ENCODE measurements around the gene CAMKMT. TPM values are rescaled to one million over a fixed set of nuclear protein-coding genes. Genes with fewer than 3 reads are reported as not detected.

The CAMKMT gene
- total RNA-seq, 2 experiments from 2014 or later = 25.7 to 27.4 TPM

GRCh38 chr2:44548221-44549098 is 186.7 kb downstream of the CAMKMT start:
- POLR2A ChIA-PET = no interaction called here
- intact Hi-C loops (cut with micrococcal nuclease; ENCODE audit: unreplicated experiment) = no loop called here

GRCh38 chr2:44549099-44549471 is 187.3 kb downstream of the CAMKMT start:
- Histone ChIP-seq H3K4me3 (ENCODE audit: low read depth, low read length, poor library complexity, severe bottlenecking) (no peak overlapping the region), H3K36me3 (ENCODE audit: insufficient read depth, low read length) (no peaks in the 10 kb centered on the region), H2AFZ (ENCODE audit: low read length) (no peak overlapping the region), H3K9me3 (ENCODE audit: low read length) (no peaks in the 10 kb centered on the region), H3K27ac (ENCODE audit: low read depth, low read length, poor library complexity, severe bottlenecking) (no peak overlapping the region), H4K20me1 (ENCODE audit: insufficient read depth, low read length) (no peaks in the 10 kb centered on the region), H3K4me1 (ENCODE audit: insufficient read depth, low read length, poor library complexity, severe bottlenecking) (no peaks in the 10 kb centered on the region), H3K79me2 (ENCODE audit: insufficient read depth, low read depth, low read length) (no peaks in the 10 kb centered on the region), H3K9me2 (ENCODE audit: insufficient read depth, low read length) (no peaks in the 10 kb centered on the region), H3K4me2 (ENCODE audit: low read length) (no peak overlapping the region)
- CTCF ChIA-PET (ENCODE audit: unreplicated experiment) = no interaction called here
- POLR2A ChIA-PET = no interaction called here
- DNase-seq (ENCODE audit: low spot score) = no peak
- no TSS peak for BruUV-seq (replicated peaks)
- intact Hi-C loops (cut with micrococcal nuclease; ENCODE audit: unreplicated experiment) = no loop called here
- TF ChIP-seq CTCF (conservative IDR thresholded peaks at IDR 0.05; ENCODE audit: low read length) (no peak), EZH2phosphoT487 (IDR thresholded peaks at IDR 0.05; ENCODE audit: borderline replicate concordance, low read depth, low read length) (no peak)

More at GRCh38 chr2:44548221-44549098, 186.7 kb downstream of the CAMKMT start:
- no peaks in the 10 kb centered on the region for H3K9me2 ChIP-seq (ENCODE audit: insufficient read depth, low read length)
- no peak overlapping the region for H3K4me3 ChIP-seq (ENCODE audit: low read depth, low read length, poor library complexity, severe bottlenecking)
- no TSS peak for BruUV-seq (replicated peaks)
- no peaks in the 10 kb centered on the region for H3K36me3 ChIP-seq (ENCODE audit: insufficient read depth, low read length)
- H4K20me1 ChIP-seq (ENCODE audit: insufficient read depth, low read length) = no peaks in the 10 kb centered on the region
- H3K4me2 ChIP-seq (ENCODE audit: low read length) = no peak overlapping the region
- no peak overlapping the region for H2AFZ ChIP-seq (ENCODE audit: low read length)
- CTCF ChIA-PET (ENCODE audit: unreplicated experiment) = no interaction called here
- DNase-seq (ENCODE audit: low spot score) = no peak
- TF ChIP-seq EZH2phosphoT487 (IDR thresholded peaks at IDR 0.05; ENCODE audit: borderline replicate concordance, low read depth, low read length) (no peak), CTCF (conservative IDR thresholded peaks at IDR 0.05; ENCODE audit: low read length) (no peak)
- no peak overlapping the region for H3K27ac ChIP-seq (ENCODE audit: low read depth, low read length, poor library complexity, severe bottlenecking)
- no peaks in the 10 kb centered on the region for H3K79me2 ChIP-seq (ENCODE audit: insufficient read depth, low read depth, low read length)
- H3K9me3 ChIP-seq (ENCODE audit: low read length) = no peaks in the 10 kb centered on the region
- no peaks in the 10 kb centered on the region for H3K4me1 ChIP-seq (ENCODE audit: insufficient read depth, low read length, poor library complexity, severe bottlenecking)

- Histone ChIP-seq H2AFZ (ENCODE audit: low read length) (no peak overlapping the region), H3K36me3 (ENCODE audit: insufficient read depth, low read length) (no peaks in the 10 kb centered on the region), H4K20me1 (ENCODE audit: insufficient read depth, low read length) (no peaks in the 10 kb centered on the region), H3K4me2 (ENCODE audit: low read length) (no peak overlapping the region), H3K9me3 (ENCODE audit: low read length) (no peaks in the 10 kb centered on the region), H3K4me3 (ENCODE audit: low read depth, low read length, poor library complexity, severe bottlenecking) (no peak overlapping the region), H3K9me2 (ENCODE audit: insufficient read depth, low read length) (no peaks in the 10 kb centered on the region), H3K79me2 (ENCODE audit: insufficient read depth, low read depth, low read length) (no peaks in the 10 kb centered on the region), H3K27ac (ENCODE audit: low read depth, low read length, poor library complexity, severe bottlenecking) (no peak overlapping the region), H3K4me1 (ENCODE audit: insufficient read depth, low read length, poor library complexity, severe bottlenecking) (no peaks in the 10 kb centered on the region)
- TF ChIP-seq CTCF (conservative IDR thresholded peaks at IDR 0.05; ENCODE audit: low read length) (no peak), EZH2phosphoT487 (IDR thresholded peaks at IDR 0.05; ENCODE audit: borderline replicate concordance, low read depth, low read length) (no peak)
- CTCF ChIA-PET (ENCODE audit: unreplicated experiment) = no interaction called here
- intact Hi-C loops (cut with micrococcal nuclease; ENCODE audit: unreplicated experiment) = no loop called here
- POLR2A ChIA-PET = no interaction called here
- no peak for DNase-seq (ENCODE audit: low spot score)
- no TSS peak for BruUV-seq (replicated peaks)
Observed at GRCh38 chr2:44549856-44550255, 188.1 kb downstream of the CAMKMT start.
